Cardiac muscle cell (in vitro differentiated cells and primary cell): ENCODE data around the gene TMEM132D. TPM values are rescaled to one million over a fixed set of nuclear protein-coding genes. Genes with fewer than 3 reads are reported as not detected.

Experiments used
- DNase-seq, 2 donors: peaks; one replicate each; pipeline versions ENCODE4 v3.0.0 to v3.0.0-alpha.2; 2010 to 2017; ENCODE audit warnings: low read depth in 1 of 2, low spot score in 1 of 2
- H3K27ac ChIP-seq: fragments of 200-600 bp; sonication (generic); 2 replicates; pipeline ENCODE4 v1.5.1; 2016
- H3K27me3 ChIP-seq: fragments of 200-600 bp; sonication (generic); 2 replicates; pipeline ENCODE4 v1.6.0; 2016; ENCODE audit warnings: control low read depth
- H3K36me3 ChIP-seq: fragments of 200-600 bp; sonication (generic); 2 replicates; pipeline ENCODE4 v1.5.1; 2016; ENCODE audit warnings: control low read depth
- H3K4me1 ChIP-seq: fragments of 200-600 bp; sonication (generic); 2 replicates; pipeline ENCODE4 v1.8.1; 2017; ENCODE audit warnings: low read depth, mild to moderate bottlenecking, mixed run types
- H3K4me3 ChIP-seq: fragments of 200-600 bp; sonication (generic); 2 replicates; pipeline ENCODE4 v1.5.1; 2016; ENCODE audit warnings: mild to moderate bottlenecking
- H3K9me3 ChIP-seq: fragments of 200-600 bp; sonication (generic); 2 replicates; pipeline ENCODE4 v1.5.1; 2017; ENCODE audit warnings: low read depth, mild to moderate bottlenecking, control low read depth
- polyA plus RNA-seq: library from polyadenylated mRNA; unstranded; fragments of >200 nt; fragmentation: Nextera tagmentation; extraction: Ambion mirVana; gene quantifications from 2 replicates; pipeline ENCODE4 v1.2.1, GENCODE V29; 2016
- total RNA-seq: library from RNA; depleted of rRNA; stranded (reverse); fragments of >200 nt; gene quantifications from 2 replicates; pipeline ENCODE4 v1.2.3, GENCODE V29; 2016
- TF ChIP-seq, protein P1 (sequence below): IDR thresholded peaks from 2 replicates; pipeline ENCODE4 v1.5.1; 2012; ENCODE audit warnings: low read depth, mild to moderate bottlenecking, low read length

The TMEM132D gene
- total and polyA plus RNA-seq, 2 experiments from 2014 or later = 0.03 TPM; not detected in 1

DNA sequence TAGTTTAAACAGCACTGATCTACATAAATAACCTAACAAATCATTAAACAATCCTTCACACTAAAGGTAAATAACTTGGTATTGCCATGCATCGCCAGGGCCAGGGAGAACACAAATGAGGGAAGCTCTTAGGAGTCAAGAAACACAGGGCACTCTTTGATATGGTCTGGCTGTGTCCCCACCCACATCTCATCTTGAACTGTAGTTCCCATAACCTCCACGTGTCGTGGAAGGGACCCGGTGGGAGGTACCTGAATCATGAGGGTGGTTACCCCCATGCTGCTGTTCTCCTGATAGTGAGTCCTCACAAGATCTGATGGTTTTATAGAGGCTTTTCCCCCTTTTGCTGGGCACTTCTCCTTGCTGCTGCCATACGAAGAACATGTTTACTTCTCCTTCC is 17.3 kb downstream of the TMEM132D start:
- Histone ChIP-seq H3K4me1 (no peaks in the 10 kb centered on the region), H3K9me3 (no peaks in the 10 kb centered on the region), H3K36me3 (no peaks in the 10 kb centered on the region), H3K27me3 (no peaks in the 10 kb centered on the region), H3K4me3 (no peak overlapping the region), H3K27ac (no peak overlapping the region)
- TF ChIP-seq, protein P1, sequence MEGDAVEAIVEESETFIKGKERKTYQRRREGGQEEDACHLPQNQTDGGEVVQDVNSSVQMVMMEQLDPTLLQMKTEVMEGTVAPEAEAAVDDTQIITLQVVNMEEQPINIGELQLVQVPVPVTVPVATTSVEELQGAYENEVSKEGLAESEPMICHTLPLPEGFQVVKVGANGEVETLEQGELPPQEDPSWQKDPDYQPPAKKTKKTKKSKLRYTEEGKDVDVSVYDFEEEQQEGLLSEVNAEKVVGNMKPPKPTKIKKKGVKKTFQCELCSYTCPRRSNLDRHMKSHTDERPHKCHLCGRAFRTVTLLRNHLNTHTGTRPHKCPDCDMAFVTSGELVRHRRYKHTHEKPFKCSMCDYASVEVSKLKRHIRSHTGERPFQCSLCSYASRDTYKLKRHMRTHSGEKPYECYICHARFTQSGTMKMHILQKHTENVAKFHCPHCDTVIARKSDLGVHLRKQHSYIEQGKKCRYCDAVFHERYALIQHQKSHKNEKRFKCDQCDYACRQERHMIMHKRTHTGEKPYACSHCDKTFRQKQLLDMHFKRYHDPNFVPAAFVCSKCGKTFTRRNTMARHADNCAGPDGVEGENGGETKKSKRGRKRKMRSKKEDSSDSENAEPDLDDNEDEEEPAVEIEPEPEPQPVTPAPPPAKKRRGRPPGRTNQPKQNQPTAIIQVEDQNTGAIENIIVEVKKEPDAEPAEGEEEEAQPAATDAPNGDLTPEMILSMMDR = no peak
- no peak for DNase-seq

DNA sequence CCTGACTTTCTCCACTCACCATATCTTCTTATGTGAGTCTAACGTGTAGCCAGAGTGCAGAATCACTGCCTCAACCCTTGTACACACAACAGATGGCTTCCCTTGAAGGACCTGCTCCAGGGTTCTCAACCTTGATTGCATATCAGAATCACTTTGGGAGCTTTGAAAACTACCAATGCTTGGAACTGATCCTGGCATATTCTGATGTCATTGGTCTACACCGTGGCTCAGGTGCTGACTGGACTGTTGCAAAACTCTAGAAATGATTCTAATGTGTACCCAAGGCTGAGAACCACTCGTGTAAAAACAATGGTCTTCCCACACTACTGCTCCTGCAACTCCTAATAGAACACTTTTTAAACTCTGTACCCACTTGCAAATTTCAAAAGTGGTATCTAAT is 18.5 kb downstream of the TMEM132D start:
- no peak overlapping the region for H3K4me3 ChIP-seq
- H3K4me1 ChIP-seq = no peaks in the 10 kb centered on the region
- no peaks in the 10 kb centered on the region for H3K9me3 ChIP-seq
- no peaks in the 10 kb centered on the region for H3K27me3 ChIP-seq
- DNase-seq = no peak
- no peaks in the 10 kb centered on the region for H3K36me3 ChIP-seq
- TF ChIP-seq, protein P1 = no peak
- H3K27ac ChIP-seq = no peak overlapping the region

DNA sequence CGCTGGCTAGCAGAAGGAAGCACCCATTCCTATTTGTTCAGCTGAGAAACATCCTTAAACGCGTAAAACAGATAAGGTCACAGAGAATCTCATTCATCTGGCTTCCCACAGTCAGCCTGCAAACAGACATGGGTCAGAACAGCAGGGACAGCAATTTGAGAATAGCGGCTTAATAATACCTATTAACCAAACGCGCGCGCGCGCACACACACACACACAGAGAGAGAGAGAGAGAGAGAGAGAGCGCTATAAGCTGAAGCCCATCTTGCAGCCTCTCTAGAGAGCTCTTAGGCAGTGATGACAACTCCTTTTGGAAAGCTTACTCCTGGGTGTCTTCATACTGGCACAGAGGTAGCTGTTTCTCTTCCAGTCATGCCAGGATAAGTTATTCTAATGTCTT is 26.4 kb downstream of the TMEM132D start:
- DNase-seq = no peak
- Histone ChIP-seq H3K36me3 (no peaks in the 10 kb centered on the region), H3K4me3 (no peak overlapping the region), H3K4me1 (no peaks in the 10 kb centered on the region), H3K27me3 (peaks cover 13% of the 10 kb centered on the region), H3K27ac (no peak overlapping the region), H3K9me3 (no peaks in the 10 kb centered on the region)
- TF ChIP-seq, protein P1 = no peak

DNA sequence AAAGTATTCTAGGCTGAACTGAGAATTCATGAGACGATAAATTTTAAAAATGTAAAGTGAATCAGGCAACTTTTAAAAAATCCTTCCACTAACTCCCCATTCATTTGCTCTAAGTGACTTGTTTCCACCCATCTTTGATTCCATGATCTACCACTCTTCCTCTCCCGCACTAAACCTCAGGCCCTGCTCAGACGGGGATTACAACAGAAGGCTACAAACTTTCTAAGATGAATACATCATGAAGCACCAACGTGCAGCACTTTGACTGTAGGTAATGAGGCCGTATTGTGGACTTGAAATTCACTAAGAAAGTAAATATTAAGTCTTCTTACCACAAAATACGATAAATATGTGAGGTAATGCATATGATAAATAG is 30.0 kb downstream of the TMEM132D start:
- H3K9me3 ChIP-seq = no peaks in the 10 kb centered on the region
- peaks cover 34% of the 10 kb centered on the region for H3K27me3 ChIP-seq
- H3K36me3 ChIP-seq = no peaks in the 10 kb centered on the region
- H3K4me1 ChIP-seq = no peaks in the 10 kb centered on the region
- DNase-seq = no peak
- H3K27ac ChIP-seq = no peak overlapping the region
- TF ChIP-seq, protein P1 = no peak
- H3K4me3 ChIP-seq = no peak overlapping the region

DNA sequence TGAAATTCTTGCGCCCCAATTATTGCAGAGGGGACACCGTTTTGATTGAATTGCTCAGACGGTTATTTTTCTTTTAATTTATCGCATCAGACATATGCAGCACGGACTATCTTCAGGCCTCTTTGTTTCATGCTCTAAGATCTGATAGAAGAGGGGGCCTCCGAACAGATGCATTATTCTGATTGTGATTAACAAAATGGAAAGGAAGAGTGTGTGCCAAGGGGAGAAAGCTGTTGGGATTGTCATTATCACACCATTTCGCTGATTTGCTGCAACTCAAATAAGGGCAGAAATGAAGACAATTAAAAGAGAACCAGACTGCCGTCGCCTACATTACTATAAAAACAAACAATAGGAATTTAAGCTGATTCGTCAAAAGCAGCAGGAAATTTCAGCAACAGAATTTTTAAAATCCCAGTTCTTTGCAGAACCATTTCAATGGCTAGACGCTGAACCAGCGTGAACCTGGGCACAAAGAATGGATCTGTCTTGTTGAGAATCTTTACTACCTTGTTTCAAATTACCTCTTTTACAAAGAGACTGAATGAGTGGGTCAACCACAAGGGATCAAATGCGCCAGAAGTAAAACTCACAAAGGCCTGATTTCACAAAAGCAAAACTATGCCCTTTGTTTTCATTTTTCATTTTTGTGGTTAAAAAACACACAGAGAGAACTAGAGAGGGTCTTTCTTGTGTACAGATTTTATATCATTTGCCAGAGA is 30.6 kb downstream of the TMEM132D start:
- no peaks in the 10 kb centered on the region for H3K9me3 ChIP-seq
- no peaks in the 10 kb centered on the region for H3K4me1 ChIP-seq
- no peaks in the 10 kb centered on the region for H3K36me3 ChIP-seq
- H3K27ac ChIP-seq = no peak overlapping the region
- DNase-seq = no peak
- H3K4me3 ChIP-seq = no peak overlapping the region
- TF ChIP-seq, protein P1 = no peak
- peaks cover 34% of the 10 kb centered on the region for H3K27me3 ChIP-seq
